A673 (cell line): ENCODE results near the gene MYPOP.

ENCODE experiments used
- CTCF ChIP-seq: fragments of 300-800, 200-600 bp; sonication (generic); conservative IDR thresholded peaks from 2 replicates; pipeline ENCODE4 v1.5.1; 2017; ENCODE audit warnings: low read depth, mild to moderate bottlenecking, antibody characterized with exemption, low read length, moderate library complexity, mixed read lengths
- EZH2 ChIP-seq: fragments of 200-600 bp; sonication (generic); IDR thresholded peaks from 2 replicates; pipeline ENCODE4 v1.6.1; 2017; ENCODE audit warnings: borderline replicate concordance, low read depth, mild to moderate bottlenecking, mixed read lengths, antibody characterized with exemption, low read length; ENCODE audit not compliant: poor library complexity, severe bottlenecking

- TF ChIP-seq CTCF (0 out of 2 replicates have a peak, but pooled peaks have one; percentile 26), EZH2 (no peak)
Measured at GRCh38 chr19:45848922-45849321, 53.5 kb downstream of the MYPOP start.
